ENCODE data around the gene CACNA1S. TPM values are rescaled to one million over a fixed set of nuclear protein-coding genes. Genes with fewer than 3 reads are reported as not detected.

CACNA1S gene
- total RNA-seq, 1 experiment from 2014 or later, result 0.02 TPM

- no peaks in the 10 kb centered on the region for H3K27me3 Mint-ChIP-seq (ENCODE audit: low read depth)
- no peak for DNase-seq (ENCODE audit: low spot score)
- no peak for TF ChIP-seq NFATC4 (CRISPR knock-in tag; IDR thresholded peaks at IDR 0.05)
- no peak for TF ChIP-seq ZNF138 (CRISPR knock-in tag; conservative IDR thresholded peaks at IDR 0.05)
- TF ChIP-seq ZNF121 (CRISPR knock-in tag; IDR thresholded peaks at IDR 0.05), result no peak
- no peak for TF ChIP-seq EMX1 (CRISPR knock-in tag; IDR thresholded peaks at IDR 0.05)
- no peak overlapping the region for H3K4me3 Mint-ChIP-seq
- POLR2A ChIA-PET, result no interaction called here
- no peak for ATAC-seq
- CTCF ChIA-PET, result no interaction called here
- H3K4me1 Mint-ChIP-seq, result no peaks in the 10 kb centered on the region
- H3K36me3 Mint-ChIP-seq, result peaks cover 80% of the 10 kb centered on the region
- H3K27ac Mint-ChIP-seq, result no peak overlapping the region
- H3K9me3 Mint-ChIP-seq, result no peaks in the 10 kb centered on the region
These were observed 32.5 kb upstream of the CACNA1S start for GRCh38 chr1:201144701-201145100.

GRCh38 chr1:201143726-201144635 is 31.8 kb upstream of the CACNA1S start:
- Mint-ChIP-seq H3K27me3 (ENCODE audit: low read depth) (no peaks in the 10 kb centered on the region), H3K27ac (no peak overlapping the region), H3K4me1 (no peaks in the 10 kb centered on the region), H3K9me3 (no peaks in the 10 kb centered on the region), H3K36me3 (peaks cover 73% of the 10 kb centered on the region), H3K4me3 (no peak overlapping the region)
- ChIA-PET POLR2A (no interaction called here), CTCF (no interaction called here)
- ATAC-seq (no peak), DNase-seq (ENCODE audit: low spot score) (no peak)
- TF ChIP-seq, protein P1, sequence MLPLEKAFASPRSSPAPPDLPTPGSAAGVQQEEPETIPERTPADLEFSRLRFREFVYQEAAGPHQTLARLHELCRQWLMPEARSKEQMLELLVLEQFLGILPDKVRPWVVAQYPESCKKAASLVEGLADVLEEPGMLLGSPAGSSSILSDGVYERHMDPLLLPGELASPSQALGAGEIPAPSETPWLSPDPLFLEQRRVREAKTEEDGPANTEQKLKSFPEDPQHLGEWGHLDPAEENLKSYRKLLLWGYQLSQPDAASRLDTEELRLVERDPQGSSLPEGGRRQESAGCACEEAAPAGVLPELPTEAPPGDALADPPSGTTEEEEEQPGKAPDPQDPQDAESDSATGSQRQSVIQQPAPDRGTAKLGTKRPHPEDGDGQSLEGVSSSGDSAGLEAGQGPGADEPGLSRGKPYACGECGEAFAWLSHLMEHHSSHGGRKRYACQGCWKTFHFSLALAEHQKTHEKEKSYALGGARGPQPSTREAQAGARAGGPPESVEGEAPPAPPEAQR (CRISPR knock-in tag; IDR thresholded peaks at IDR 0.05), result no peak
- TF ChIP-seq SMAD4 (CRISPR knock-in tag; IDR thresholded peaks at IDR 0.05) (no peak), TEAD1 (CRISPR knock-in tag; IDR thresholded peaks at IDR 0.05) (no peak), JAZF1 (CRISPR knock-in tag; IDR thresholded peaks at IDR 0.05) (no peak), FOXP1 (CRISPR knock-in tag; IDR thresholded peaks at IDR 0.05; ENCODE audit: borderline replicate concordance) (no peak), NR2C2 (CRISPR knock-in tag; IDR thresholded peaks at IDR 0.05) (no peak), PRDM15 (CRISPR knock-in tag; IDR thresholded peaks at IDR 0.05) (no peak), ATF1 (CRISPR knock-in tag; IDR thresholded peaks at IDR 0.05) (no peak), ZNF416 (CRISPR knock-in tag; IDR thresholded peaks at IDR 0.05) (no peak), ARID4B (CRISPR knock-in tag; IDR thresholded peaks at IDR 0.05; ENCODE audit: borderline replicate concordance) (no peak), ETV6 (CRISPR knock-in tag; IDR thresholded peaks at IDR 0.05) (no peak), ZNF121 (CRISPR knock-in tag; IDR thresholded peaks at IDR 0.05) (no peak)
- TF ChIP-seq, protein P2, sequence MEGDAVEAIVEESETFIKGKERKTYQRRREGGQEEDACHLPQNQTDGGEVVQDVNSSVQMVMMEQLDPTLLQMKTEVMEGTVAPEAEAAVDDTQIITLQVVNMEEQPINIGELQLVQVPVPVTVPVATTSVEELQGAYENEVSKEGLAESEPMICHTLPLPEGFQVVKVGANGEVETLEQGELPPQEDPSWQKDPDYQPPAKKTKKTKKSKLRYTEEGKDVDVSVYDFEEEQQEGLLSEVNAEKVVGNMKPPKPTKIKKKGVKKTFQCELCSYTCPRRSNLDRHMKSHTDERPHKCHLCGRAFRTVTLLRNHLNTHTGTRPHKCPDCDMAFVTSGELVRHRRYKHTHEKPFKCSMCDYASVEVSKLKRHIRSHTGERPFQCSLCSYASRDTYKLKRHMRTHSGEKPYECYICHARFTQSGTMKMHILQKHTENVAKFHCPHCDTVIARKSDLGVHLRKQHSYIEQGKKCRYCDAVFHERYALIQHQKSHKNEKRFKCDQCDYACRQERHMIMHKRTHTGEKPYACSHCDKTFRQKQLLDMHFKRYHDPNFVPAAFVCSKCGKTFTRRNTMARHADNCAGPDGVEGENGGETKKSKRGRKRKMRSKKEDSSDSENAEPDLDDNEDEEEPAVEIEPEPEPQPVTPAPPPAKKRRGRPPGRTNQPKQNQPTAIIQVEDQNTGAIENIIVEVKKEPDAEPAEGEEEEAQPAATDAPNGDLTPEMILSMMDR (IDR thresholded peaks at IDR 0.05), result no peak
- TF ChIP-seq, protein P3, sequence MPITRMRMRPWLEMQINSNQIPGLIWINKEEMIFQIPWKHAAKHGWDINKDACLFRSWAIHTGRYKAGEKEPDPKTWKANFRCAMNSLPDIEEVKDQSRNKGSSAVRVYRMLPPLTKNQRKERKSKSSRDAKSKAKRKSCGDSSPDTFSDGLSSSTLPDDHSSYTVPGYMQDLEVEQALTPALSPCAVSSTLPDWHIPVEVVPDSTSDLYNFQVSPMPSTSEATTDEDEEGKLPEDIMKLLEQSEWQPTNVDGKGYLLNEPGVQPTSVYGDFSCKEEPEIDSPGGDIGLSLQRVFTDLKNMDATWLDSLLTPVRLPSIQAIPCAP (CRISPR knock-in tag; IDR thresholded peaks at IDR 0.05), result no peak
- TF ChIP-seq, protein P4, sequence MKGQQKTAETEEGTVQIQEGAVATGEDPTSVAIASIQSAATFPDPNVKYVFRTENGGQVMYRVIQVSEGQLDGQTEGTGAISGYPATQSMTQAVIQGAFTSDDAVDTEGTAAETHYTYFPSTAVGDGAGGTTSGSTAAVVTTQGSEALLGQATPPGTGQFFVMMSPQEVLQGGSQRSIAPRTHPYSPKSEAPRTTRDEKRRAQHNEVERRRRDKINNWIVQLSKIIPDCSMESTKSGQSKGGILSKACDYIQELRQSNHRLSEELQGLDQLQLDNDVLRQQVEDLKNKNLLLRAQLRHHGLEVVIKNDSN (CRISPR knock-in tag; IDR thresholded peaks at IDR 0.05), result no peak

All from WTC11 (cell line).